HepG2 (cell line): ENCODE measurements around the gene BMF. TPM values are rescaled to one million over a fixed set of nuclear protein-coding genes. Genes with fewer than 3 reads are reported as not detected.

Source experiments
- AGO2 ChIP-seq: fragments of 200-400 bp; formaldehyde crosslinking; optimal IDR thresholded peaks from 2 replicates; pipeline ENCODE3; 2017; ENCODE audit warnings: mild to moderate bottlenecking, low read depth, low read length, moderate library complexity
- FOXA1 ChIP-seq, 2 experiments: fragments of 450-650 bp in 1 of 2; sonication (generic) in 1 of 2; formaldehyde crosslinking in 1 of 2; IDR thresholded peaks; 2 replicates each; pipeline versions ENCODE4 v1.4.0 to v1.6.1; 2016 to 2020; ENCODE audit warnings: missing genetic modification reagents in 1 of 2
- NFE2L1 ChIP-seq: sonication (generic); formaldehyde crosslinking; IDR thresholded peaks from 2 replicates; pipeline ENCODE4 v1.4.0; 2020; ENCODE audit warnings: missing genetic modification reagents, mild to moderate bottlenecking, borderline replicate concordance
- PAX8 ChIP-seq: sonication (generic); formaldehyde crosslinking; IDR thresholded peaks from 2 replicates; pipeline ENCODE4 v1.8.0; 2022; ENCODE audit warnings: mild to moderate bottlenecking, missing genetic modification reagents, borderline replicate concordance
- PHF20 ChIP-seq: sonication (generic); formaldehyde crosslinking; IDR thresholded peaks from 2 replicates; pipeline ENCODE4 v1.5.0; 2020; ENCODE audit warnings: mild to moderate bottlenecking, missing genetic modification reagents
- PITX1 ChIP-seq: sonication (generic); formaldehyde crosslinking; IDR thresholded peaks from 2 replicates; pipeline ENCODE4 v1.5.1; 2020; ENCODE audit warnings: mild to moderate bottlenecking, missing genetic modification reagents
- POLR2G ChIP-seq: fragments of 200-400 bp; formaldehyde crosslinking; IDR thresholded peaks from 2 replicates; pipeline ENCODE4 v1.6.1; 2018; ENCODE audit warnings: mild to moderate bottlenecking, low read depth, low read length, moderate library complexity
- PRPF4 ChIP-seq: fragments of 200-400 bp; formaldehyde crosslinking; IDR thresholded peaks from 2 replicates; pipeline ENCODE4 v1.6.1; 2016; ENCODE audit warnings: low read length, low read depth; ENCODE audit not compliant: poor library complexity, severe bottlenecking
- RXRA ChIP-seq: sonication (generic); formaldehyde crosslinking; IDR thresholded peaks from 2 replicates; pipeline ENCODE4 v1.5.1; 2020; ENCODE audit warnings: missing genetic modification reagents
- SMYD3 ChIP-seq: sonication (generic); formaldehyde crosslinking; IDR thresholded peaks from 2 replicates; pipeline ENCODE4 v1.8.1; 2023; ENCODE audit warnings: mild to moderate bottlenecking, missing genetic modification reagents
- TBX2 ChIP-seq: sonication (generic); formaldehyde crosslinking; IDR thresholded peaks from 2 replicates; pipeline ENCODE4 v1.5.0; 2020; ENCODE audit warnings: missing genetic modification reagents, mild to moderate bottlenecking, borderline replicate concordance
- YEATS2 ChIP-seq: sonication (generic); formaldehyde crosslinking; IDR thresholded peaks from 2 replicates; pipeline ENCODE4 v1.4.0; 2020; ENCODE audit warnings: missing genetic modification reagents, borderline replicate concordance
- ZNF367 ChIP-seq: sonication (generic); formaldehyde crosslinking; IDR thresholded peaks from 2 replicates; pipeline ENCODE4 v1.4.0; 2020; ENCODE audit warnings: missing genetic modification reagents, borderline replicate concordance
- ZNF446 ChIP-seq: sonication (generic); formaldehyde crosslinking; IDR thresholded peaks from 2 replicates; pipeline ENCODE4 v1.5.0; 2020; ENCODE audit warnings: mild to moderate bottlenecking, missing genetic modification reagents
- polyA plus RNA-seq, 8 experiments: library from polyadenylated mRNA; depleted of rRNA in 3 of 8; stranded (reverse) in 7 of 8; unstranded in 1 of 8; fragments of >200 nt; fragmentation: Illumina TruSeq in 4 of 8; extraction: Trizol in 4 of 8; gene quantifications; 2 replicates each; pipeline versions ENCODE4 v1.2.1 to v1.2.3, GENCODE V29; 2011 to 2016; ENCODE audit warnings: low read depth in 4 of 8, missing spikeins in 1 of 8, mixed read lengths in 1 of 8; ENCODE audit not compliant: insufficient read depth in 1 of 8
- total RNA-seq, 5 experiments: library from RNA; depleted of rRNA; stranded (reverse); fragments of >200 nt; fragmentation: Illumina TruSeq; extraction: Trizol; gene quantifications; 2 replicates each; pipeline ENCODE4 v1.2.3, GENCODE V29; 2016; ENCODE audit warnings: low read depth in 1 of 5
- TF ChIP-seq, protein P1 (sequence below): sonication (generic); formaldehyde crosslinking; IDR thresholded peaks from 2 replicates; pipeline ENCODE4 v1.5.1; 2020; ENCODE audit warnings: mild to moderate bottlenecking, missing genetic modification reagents, borderline replicate concordance
- TF ChIP-seq, protein P2 (sequence below): sonication (generic); IDR thresholded peaks from 2 replicates; pipeline ENCODE4 v1.6.1; 2016; ENCODE audit warnings: low read depth, borderline replicate concordance
- TF ChIP-seq, protein P3 (sequence below): sonication (generic); formaldehyde crosslinking; IDR thresholded peaks from 2 replicates; pipeline ENCODE4 v1.4.0; 2020; ENCODE audit warnings: missing genetic modification reagents
- TF ChIP-seq, protein P4 (sequence below): sonication (generic); formaldehyde crosslinking; IDR thresholded peaks from 2 replicates; pipeline ENCODE4 v1.4.0; 2020; ENCODE audit warnings: mild to moderate bottlenecking, missing genetic modification reagents
- TF ChIP-seq, protein P5 (sequence below): IDR thresholded peaks from 2 replicates; pipeline ENCODE4 v1.6.1; 2016; ENCODE audit warnings: low read depth, control low read depth

BMF gene
- total and polyA plus RNA-seq, 2 of the 13 experiments (the other 11 are each of a cell fraction or from before 2014, with no cell fraction given), result 8.7 to 15.9 TPM

DNA sequence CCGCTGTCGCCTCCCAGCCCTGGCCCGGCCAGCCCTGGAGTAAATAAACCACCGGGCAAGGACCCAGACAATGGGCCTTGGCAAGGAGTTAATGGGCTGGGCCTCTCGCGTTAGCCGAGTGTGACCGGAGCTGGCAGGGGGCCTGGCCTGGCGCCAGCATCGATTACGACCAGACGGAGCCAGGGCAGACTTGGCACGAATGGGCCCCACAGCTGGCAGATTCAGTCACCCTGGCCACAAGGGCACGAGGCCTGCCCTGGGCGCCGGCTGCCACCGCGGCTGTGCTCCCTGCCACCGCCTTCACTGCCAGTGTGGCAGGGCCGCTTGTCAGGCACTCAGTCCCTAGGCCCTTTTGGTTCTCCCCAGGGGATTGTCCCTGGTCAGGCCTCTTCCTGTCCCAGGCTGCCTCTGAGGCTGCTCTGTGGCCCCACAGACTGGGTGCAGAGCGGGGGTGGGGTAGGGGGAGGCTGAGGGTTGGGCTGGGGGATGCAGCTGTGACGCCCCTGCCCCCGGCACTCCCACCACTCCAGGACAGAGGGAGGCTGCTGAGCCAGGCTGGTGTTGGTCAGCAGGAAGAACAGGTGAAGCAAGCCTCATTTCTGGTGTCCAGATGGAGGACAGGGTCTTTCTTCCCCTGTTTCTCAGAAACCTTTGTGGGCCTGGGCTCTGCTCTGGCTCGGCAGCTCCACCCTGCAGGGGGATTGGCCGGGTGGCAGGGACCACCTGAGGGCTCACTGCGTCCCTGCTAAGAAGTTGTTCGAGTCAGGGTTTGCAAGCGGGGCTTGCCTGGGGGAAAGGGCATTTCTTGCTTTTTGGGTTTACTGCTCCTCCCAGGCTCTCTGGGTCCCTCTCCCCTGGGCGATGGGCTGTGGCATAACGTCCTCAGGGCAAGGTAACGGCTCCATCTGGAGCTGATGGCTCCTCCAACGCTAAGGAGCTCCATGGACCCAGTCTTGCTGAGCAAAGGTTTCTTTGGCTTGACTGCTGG lies 39.2 kb downstream of the BMF start (continued):
- TF ChIP-seq ZNF446 (no peak), YEATS2 (CRISPR knock-in tag) (peak; percentile 54; the same call in 1 of the 2 replicates), NFE2L1 (CRISPR knock-in tag) (no peak), RXRA (CRISPR knock-in tag) (peak; percentile 84), AGO2 (peak; percentile 26), PHF20 (0 out of 2 replicates have a peak, but pooled peaks have one; percentile 45), POLR2G (peak; percentile 56; the same call in 1 of the 2 replicates), SMYD3 (CRISPR knock-in tag) (no peak), FOXA1 (IDR thresholded peaks at IDR 0.05) (no peak), FOXA1 (CRISPR knock-in tag; IDR thresholded peaks at IDR 0.05) (peak; percentile 53), PRPF4 (no peak), PAX8 (CRISPR knock-in tag) (no peak), TBX2 (CRISPR knock-in tag) (peak; percentile 24; the same call in 1 of the 2 replicates), ZNF367 (CRISPR knock-in tag) (no peak), PITX1 (CRISPR knock-in tag) (peak; percentile 44)
- TF ChIP-seq, protein P1, sequence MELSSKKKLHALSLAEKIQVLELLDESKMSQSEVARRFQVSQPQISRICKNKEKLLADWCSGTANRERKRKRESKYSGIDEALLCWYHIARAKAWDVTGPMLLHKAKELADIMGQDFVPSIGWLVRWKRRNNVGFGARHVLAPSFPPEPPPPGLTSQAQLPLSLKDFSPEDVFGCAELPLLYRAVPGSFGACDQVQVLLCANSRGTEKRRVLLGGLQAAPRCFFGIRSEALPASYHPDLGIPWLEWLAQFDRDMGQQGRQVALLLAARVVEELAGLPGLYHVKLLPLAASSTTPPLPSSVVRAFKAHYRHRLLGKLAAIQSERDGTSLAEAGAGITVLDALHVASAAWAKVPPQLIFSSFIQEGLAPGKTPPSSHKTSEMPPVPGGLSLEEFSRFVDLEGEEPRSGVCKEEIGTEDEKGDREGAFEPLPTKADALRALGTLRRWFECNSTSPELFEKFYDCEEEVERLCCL (CRISPR knock-in tag), result no peak
- TF ChIP-seq, protein P2, sequence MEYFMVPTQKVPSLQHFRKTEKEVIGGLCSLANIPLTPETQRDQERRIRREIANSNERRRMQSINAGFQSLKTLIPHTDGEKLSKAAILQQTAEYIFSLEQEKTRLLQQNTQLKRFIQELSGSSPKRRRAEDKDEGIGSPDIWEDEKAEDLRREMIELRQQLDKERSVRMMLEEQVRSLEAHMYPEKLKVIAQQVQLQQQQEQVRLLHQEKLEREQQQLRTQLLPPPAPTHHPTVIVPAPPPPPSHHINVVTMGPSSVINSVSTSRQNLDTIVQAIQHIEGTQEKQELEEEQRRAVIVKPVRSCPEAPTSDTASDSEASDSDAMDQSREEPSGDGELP, result no peak
- TF ChIP-seq, protein P3, sequence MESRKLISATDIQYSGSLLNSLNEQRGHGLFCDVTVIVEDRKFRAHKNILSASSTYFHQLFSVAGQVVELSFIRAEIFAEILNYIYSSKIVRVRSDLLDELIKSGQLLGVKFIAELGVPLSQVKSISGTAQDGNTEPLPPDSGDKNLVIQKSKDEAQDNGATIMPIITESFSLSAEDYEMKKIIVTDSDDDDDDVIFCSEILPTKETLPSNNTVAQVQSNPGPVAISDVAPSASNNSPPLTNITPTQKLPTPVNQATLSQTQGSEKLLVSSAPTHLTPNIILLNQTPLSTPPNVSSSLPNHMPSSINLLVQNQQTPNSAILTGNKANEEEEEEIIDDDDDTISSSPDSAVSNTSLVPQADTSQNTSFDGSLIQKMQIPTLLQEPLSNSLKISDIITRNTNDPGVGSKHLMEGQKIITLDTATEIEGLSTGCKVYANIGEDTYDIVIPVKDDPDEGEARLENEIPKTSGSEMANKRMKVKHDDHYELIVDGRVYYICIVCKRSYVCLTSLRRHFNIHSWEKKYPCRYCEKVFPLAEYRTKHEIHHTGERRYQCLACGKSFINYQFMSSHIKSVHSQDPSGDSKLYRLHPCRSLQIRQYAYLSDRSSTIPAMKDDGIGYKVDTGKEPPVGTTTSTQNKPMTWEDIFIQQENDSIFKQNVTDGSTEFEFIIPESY (CRISPR knock-in tag), result no peak; the same call in 1 of the 2 replicates
- TF ChIP-seq, protein P4, sequence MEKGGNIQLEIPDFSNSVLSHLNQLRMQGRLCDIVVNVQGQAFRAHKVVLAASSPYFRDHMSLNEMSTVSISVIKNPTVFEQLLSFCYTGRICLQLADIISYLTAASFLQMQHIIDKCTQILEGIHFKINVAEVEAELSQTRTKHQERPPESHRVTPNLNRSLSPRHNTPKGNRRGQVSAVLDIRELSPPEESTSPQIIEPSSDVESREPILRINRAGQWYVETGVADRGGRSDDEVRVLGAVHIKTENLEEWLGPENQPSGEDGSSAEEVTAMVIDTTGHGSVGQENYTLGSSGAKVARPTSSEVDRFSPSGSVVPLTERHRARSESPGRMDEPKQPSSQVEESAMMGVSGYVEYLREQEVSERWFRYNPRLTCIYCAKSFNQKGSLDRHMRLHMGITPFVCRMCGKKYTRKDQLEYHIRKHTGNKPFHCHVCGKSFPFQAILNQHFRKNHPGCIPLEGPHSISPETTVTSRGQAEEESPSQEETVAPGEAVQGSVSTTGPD (CRISPR knock-in tag), result peak; percentile 45; the same call in 1 of the 2 replicates
- TF ChIP-seq, protein P5, sequence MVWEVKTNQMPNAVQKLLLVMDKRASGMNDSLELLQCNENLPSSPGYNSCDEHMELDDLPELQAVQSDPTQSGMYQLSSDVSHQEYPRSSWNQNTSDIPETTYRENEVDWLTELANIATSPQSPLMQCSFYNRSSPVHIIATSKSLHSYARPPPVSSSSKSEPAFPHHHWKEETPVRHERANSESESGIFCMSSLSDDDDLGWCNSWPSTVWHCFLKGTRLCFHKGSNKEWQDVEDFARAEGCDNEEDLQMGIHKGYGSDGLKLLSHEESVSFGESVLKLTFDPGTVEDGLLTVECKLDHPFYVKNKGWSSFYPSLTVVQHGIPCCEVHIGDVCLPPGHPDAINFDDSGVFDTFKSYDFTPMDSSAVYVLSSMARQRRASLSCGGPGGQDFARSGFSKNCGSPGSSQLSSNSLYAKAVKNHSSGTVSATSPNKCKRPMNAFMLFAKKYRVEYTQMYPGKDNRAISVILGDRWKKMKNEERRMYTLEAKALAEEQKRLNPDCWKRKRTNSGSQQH (CRISPR knock-in tag), result 0 out of 2 replicates have a peak, but pooled peaks have one; percentile 28
